ENCODE results near the gene PATZ1.

Gene PATZ1

GRCh38 chr22:31282748-31283468 is 63.2 kb downstream of the PATZ1 start:
- DNase-seq (ENCODE audit: low read depth in 3 of 3) = no peak

GRCh38 chr22:31281733-31282132 is 64.4 kb downstream of the PATZ1 start:
- DNase-seq (ENCODE audit: low read depth in 3 of 3) = no peak

- DNase-seq (ENCODE audit: low read depth in 3 of 3) = no peak
Observed at GRCh38 chr22:31279821-31280505, 66.2 kb downstream of the PATZ1 start.

- no peak for DNase-seq (ENCODE audit: low read depth in 3 of 3)
Observed at GRCh38 chr22:31279327-31279669, 66.8 kb downstream of the PATZ1 start.

- no peak for DNase-seq (ENCODE audit: low read depth in 3 of 3)
Observed at GRCh38 chr22:31278626-31279326, 67.4 kb downstream of the PATZ1 start.

GRCh38 chr22:31278151-31278621 is 68.0 kb downstream of the PATZ1 start:
- no peak for DNase-seq (ENCODE audit: low read depth in 3 of 3)

GRCh38 chr22:31277741-31278140 is 68.4 kb downstream of the PATZ1 start:
- DNase-seq (ENCODE audit: low read depth in 3 of 3) = no peak

GRCh38 chr22:31276426-31277167 is 69.5 kb downstream of the PATZ1 start:
- no peak for DNase-seq (ENCODE audit: low read depth in 3 of 3)

All from stimulated activated CD4-positive, alpha-beta T cell treated with anti-CD3 and anti-CD28 coated beads, TNF-alpha, amount 100 ng/mL, for 48 hours (primary cell).